ENCODE data around the gene SDSL.

Gene SDSL

DNA sequence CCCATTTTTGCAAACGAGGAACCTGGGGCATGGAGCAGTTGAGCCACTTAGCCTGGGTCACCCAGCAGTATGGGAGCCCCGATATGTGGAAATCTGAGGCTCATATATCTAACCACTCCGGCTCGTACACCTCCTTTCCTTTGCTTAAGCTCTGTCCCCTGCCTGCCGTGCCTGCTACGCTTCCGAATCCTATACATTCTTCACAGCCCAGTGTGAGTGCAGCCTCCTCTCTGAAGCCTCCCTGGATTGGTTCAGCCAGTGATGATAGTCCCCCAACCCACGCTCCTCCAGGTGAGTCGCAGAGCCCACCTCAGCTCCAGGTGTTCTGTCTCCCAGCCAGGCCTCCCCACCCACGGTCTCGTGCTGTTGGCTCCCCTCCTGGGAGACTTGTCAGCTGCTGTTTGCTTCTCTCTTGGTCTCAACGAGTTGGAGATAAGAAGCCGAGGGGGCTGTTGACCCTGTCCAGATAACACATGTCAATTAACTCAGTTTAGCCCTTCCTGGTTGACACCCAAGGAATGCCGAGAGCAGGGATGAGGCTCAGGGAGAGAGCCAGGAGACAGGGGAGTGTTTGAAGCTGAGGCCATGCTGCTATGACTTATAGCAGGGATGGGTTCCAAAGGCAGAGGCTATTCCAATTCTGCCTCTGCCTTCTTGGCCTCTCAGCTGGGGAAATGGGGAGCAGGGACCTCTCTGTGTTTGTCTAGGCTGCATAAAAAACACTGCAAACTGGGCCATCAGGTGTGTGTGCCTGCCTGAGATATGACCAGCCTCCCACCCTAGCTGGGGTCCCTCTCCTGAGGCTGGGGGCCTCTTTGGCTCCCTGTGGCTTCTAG lies 19.0 kb downstream of the SDSL start:
- TF ChIP-seq CTCF (conservative IDR thresholded peaks at IDR 0.05; ENCODE audit: low read depth, low read length), result no peak
- DNase-seq (ENCODE audit: low read depth), result no peak
- no peak overlapping the region for H3K4me3 ChIP-seq (ENCODE audit: low read length)

DNA sequence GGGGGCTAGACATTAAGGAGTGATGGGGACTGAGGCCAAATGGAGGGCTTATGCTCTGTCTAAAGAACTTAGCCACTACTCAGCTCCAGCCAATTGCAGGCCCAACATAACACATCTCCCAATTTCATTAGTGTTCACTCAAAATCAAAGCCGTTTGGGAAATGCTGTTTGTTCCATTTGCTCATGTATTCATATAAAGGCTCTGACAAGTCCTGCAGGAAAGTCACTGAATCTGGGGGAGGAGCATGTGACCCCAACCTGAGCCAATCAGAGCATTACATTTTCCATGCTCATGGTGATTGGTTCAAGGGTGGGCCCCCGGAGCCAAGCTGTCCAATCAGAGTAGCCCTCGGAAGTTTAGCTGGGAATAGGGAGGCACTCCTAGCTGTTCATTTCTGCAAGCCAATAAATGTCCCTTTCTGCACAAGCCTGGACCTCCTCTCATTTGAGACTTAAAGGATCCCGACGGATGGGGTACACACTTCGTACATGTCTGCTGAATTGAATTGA lies 20.9 kb downstream of the SDSL start:
- TF ChIP-seq CTCF (conservative IDR thresholded peaks at IDR 0.05; ENCODE audit: low read depth, low read length), result no peak
- no peak overlapping the region for H3K4me3 ChIP-seq (ENCODE audit: low read length)
- DNase-seq (ENCODE audit: low read depth), result no peak

DNA sequence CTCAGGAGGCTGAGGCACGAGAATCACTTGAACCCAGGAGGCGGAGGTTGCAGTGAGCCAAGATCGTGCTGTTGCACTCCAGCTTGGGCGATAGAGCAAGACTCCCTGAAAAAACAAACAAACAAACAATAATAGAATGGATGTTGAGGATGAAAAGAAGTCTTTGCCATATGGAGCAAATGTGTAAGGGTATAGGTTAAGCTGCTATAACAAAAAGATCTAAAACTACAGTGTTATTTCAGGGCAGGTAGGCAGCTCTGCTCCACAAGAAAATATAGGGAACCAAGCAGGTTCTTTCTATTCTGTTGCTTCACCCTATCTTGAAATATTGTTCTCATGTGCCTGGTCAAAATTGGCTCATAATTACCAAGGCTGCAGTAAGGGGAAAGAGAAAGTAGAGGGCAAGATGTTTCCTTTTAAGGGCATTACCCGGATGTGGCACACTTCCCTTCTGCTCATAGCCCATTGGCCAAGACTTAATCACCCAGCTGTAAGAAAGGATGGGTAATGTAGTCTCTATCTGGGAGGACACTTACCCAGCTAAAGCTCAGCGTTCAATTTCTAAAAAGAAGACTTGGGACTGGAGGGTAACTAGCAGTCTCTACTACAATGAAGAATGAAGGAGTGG lies 23.5 kb downstream of the SDSL start:
- TF ChIP-seq CTCF (conservative IDR thresholded peaks at IDR 0.05; ENCODE audit: low read depth, low read length), result no peak
- no peak overlapping the region for H3K4me3 ChIP-seq (ENCODE audit: low read length)
- no peak for DNase-seq (ENCODE audit: low read depth)

DNA sequence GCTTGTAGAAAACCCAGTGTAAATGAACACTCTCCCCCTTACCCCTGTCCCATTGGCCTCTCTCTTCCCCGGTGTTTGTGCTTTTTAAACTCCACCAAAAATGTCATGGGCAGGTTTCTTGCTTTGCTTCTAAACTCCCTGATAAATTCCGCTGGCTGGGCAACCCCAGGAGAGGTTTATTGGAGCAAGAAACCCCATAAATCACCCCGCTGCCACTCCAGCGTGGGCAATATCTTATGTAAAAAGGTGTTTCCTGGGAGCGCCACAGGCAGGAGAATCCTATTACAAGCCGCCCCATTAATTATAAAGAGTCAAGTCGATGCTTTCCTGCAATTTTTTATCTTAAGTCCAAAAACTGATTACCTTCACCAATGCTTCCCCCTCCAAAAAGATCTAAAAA lies 26.7 kb downstream of the SDSL start:
- TF ChIP-seq CTCF (conservative IDR thresholded peaks at IDR 0.05; ENCODE audit: low read depth, low read length), result no peak
- H3K4me3 ChIP-seq (ENCODE audit: low read length), result no peak overlapping the region

DNA sequence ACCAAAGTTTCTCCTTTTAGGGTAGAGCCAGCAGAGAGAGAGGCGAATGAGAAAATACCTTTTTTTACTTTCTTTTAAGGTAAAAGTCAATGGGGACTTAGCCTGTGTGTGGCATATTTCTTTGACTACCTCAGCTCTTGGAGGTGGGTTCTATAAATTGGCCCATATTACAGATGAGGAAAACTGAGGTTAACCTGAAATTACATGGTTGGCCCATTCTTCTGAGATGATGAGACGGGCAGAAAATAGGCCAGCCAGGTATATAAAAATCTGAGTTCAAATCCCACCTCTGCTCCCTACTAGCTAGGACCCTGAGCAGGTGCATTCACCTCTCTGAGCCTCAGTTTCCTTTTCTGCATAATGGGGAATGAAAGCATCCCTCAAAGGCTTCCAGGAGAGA lies 27.1 kb downstream of the SDSL start:
- no peak overlapping the region for H3K4me3 ChIP-seq (ENCODE audit: low read length)
- no peak for DNase-seq (ENCODE audit: low read depth)
- TF ChIP-seq CTCF (conservative IDR thresholded peaks at IDR 0.05; ENCODE audit: low read depth, low read length), result no peak

More for the DNA sequence above, 26.7 kb downstream of the SDSL start:
- no peak for DNase-seq (ENCODE audit: low read depth)

GRCh38 chr12:113449839-113450238 lies 27.7 kb downstream of the SDSL start:
- no peak overlapping the region for H3K4me3 ChIP-seq (ENCODE audit: low read length)
- no peak for TF ChIP-seq CTCF (conservative IDR thresholded peaks at IDR 0.05; ENCODE audit: low read depth, low read length)
- no peak for DNase-seq (ENCODE audit: low read depth)
